ENCODE measurements around the gene RAB11FIP5.
"Not testable (repeated sequence)": the region's sequence is repeated elsewhere in the genome, so short reads cannot be mapped to it uniquely, and the experiment has no call there.

Gene RAB11FIP5

GRCh38 chr2:73112913-73113854 is at the start of gene RAB11FIP5:
TSS of gene RAB11FIP5 (minus strand) at chr2:73112948. CDS start at chr2:73112777, 171 bp downstream.
- in situ Hi-C loops (cut with MboI; ENCODE audit: low sequenced_read_pairs): no loop called here

DNA sequence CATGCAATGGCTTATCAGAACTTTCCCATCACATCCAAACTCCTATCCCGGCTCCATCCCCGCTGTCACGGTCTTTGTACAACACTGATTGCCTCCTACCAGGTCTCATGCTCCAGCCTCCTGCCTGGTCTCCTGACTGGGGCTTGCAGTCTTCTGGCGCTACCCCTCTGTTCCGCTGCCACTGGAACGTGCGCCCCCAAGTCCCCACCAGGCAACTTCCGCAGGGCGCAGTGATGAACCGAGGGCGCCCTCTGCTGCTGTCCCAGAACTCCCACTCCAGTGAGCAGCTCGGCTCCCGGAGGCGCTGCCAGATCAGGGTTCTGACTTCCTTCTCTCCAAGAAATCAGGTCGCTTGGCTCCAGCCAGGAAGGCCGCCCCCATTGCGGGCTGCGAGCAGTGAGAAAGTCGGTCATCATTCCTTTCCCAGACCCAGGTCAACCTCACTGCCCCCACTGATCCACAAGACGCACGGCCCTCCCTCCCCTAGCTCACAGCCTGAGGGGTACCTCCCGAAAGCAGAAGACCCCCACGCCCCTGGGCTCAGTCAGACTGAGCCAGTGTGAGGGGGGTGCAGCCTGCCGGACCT is 43.9 kb upstream of the RAB11FIP5 start:
- in situ Hi-C loops (cut with MboI; ENCODE audit: low sequenced_read_pairs): loop anchor here (25.0 kb wide), 1 partner anchor 269 kb away; the partner anchor contains the start of gene SPR

DNA sequence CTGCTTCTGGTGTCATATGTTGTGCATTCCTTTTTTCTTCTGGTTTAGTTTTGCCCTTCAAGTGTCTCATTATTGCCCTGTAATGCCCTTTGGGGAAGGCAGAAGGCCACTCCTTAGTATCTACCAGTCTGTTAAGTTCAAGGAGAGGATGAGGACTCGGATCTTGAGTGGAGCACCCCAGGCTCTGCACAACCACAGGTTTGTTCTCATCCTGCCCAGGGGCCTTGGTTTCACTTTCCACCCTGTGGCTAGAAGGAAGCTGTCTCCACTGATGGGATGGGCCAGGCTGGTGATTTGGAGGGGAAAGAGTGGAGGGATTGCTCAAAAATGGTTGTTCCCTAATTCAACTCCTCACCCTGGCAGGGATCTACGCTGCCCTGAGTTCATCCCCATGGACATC is 30.2 kb upstream of the RAB11FIP5 start:
- in situ Hi-C loops (cut with MboI; ENCODE audit: low sequenced_read_pairs): no loop called here

- in situ Hi-C loops (cut with MboI; ENCODE audit: low sequenced_read_pairs): no loop called here
Observed at GRCh38 chr2:73141896-73142295, 29.1 kb upstream of the RAB11FIP5 start.

GRCh38 chr2:73135236-73135635 is 22.5 kb upstream of the RAB11FIP5 start:
- in situ Hi-C loops (cut with MboI; ENCODE audit: low sequenced_read_pairs): no loop called here

DNA sequence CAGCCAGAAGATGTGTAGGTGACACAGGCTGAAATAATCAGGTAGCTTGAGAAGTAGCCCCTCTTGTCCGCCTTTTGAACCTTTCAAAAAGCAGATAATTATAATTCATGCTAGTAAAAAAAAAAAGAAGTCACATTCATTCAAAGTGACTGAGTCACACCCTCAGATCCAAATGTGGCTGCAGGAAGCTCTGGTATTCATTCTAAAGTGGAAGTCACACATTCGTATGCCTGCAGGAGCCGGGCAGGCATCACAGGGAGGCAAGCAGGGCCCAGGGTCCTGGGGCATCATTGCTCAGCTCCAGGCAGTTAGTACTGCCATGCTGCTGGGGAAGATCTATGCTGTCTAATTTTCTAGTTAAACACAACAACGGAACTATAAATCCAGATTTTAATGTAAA is 21.7 kb upstream of the RAB11FIP5 start:
- in situ Hi-C loops (cut with MboI; ENCODE audit: low sequenced_read_pairs): no loop called here

- in situ Hi-C loops (cut with MboI; ENCODE audit: low sequenced_read_pairs): no loop called here
Observed at GRCh38 chr2:73133566-73134197, 20.9 kb upstream of the RAB11FIP5 start.

DNA sequence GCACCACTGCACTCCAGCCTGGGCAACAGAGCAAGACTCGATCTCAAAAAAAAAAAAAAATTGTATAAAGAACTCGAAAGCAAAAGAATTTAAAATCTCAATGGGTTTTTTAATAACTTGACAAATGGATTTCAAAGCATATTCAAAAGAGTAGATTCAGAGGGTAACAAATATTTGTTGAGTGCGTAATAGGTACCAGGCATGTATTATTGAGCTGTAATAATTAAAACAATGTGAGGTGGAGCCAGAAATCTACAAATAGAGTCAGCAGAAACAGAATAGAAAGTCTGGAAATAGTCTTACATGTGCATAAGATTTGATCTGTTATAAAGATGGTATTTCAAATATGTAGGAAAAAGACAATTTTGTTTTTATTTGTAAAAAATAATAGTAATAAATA is 19.1 kb upstream of the RAB11FIP5 start:
- in situ Hi-C loops (cut with MboI; ENCODE audit: low sequenced_read_pairs): no loop called here

DNA sequence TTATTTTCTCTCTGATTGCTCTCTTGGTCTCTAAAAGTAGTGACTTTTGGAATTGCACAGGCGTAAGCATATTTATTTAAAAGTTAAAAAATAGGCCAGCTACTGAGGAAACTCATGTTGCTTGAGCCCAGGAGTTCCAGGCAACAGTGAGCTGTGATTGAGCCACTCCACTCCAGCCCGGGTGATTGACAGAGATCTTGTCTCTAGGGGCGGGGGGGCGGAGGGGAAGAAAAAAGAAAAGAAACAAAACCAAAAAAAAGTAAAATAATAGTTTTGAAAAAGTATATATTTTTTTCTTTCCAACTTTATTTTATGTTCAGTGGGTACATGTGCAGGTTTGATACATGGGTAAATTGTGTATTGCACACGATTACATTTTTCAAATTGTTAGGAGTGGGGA is 18.0 kb upstream of the RAB11FIP5 start:
- in situ Hi-C loops (cut with MboI; ENCODE audit: low sequenced_read_pairs): no loop called here

GRCh38 chr2:73128841-73129535 is 16.2 kb upstream of the RAB11FIP5 start:
- in situ Hi-C loops (cut with MboI; ENCODE audit: low sequenced_read_pairs): no loop called here

DNA sequence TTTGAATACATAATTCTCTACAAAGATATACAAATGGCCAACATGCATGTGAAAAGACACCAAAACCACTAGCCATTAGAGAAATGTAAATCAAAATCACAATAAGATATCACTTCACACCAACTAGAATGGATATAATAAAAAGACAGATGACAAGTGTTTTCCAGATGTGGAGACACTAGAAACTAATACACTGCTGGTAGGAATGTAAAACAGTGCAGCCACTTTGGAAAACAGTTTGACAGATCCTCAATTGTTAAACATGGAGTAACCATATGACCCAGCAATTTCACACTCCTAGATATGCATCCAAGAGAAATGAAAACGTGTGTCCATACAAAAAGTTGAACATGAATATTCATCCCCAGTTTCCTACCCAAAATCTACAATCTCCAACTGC is 9.8 kb upstream of the RAB11FIP5 start:
- in situ Hi-C loops (cut with MboI; ENCODE audit: low sequenced_read_pairs): no loop called here

DNA sequence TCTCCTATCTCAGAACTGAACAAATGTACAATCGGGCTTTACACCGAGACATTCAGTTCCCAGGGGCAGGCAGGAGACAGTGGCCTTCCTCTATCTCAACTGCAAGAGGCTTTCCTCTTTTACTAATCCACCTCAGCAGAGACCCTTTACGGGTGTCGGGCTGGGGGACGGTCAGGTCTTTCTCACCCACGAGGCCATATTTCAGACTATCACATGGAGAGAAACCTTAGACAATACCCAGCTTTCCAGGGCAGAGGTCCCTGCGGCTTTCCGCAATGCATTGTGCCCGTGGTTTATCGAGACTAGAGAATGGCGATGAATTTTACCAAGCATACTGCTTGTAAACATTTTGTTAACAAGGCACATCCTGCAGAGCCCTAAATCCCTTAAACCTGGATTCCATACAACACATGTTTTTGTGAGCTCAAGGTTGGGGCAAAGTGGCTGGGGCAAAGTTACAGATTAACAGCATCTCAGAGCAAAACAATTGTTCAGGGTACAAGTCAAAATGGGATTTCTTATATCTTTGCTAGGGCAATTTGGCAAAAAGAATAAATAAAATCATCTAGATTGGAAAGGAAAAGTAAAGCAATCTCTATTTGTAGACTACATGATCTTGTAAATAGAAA is 7.0 kb upstream of the RAB11FIP5 start:
- in situ Hi-C loops (cut with MboI; ENCODE audit: low sequenced_read_pairs): not testable (repeated sequence)

- in situ Hi-C loops (cut with MboI; ENCODE audit: low sequenced_read_pairs): no loop called here
Observed at GRCh38 chr2:73117441-73117840, 4.7 kb upstream of the RAB11FIP5 start.

DNA sequence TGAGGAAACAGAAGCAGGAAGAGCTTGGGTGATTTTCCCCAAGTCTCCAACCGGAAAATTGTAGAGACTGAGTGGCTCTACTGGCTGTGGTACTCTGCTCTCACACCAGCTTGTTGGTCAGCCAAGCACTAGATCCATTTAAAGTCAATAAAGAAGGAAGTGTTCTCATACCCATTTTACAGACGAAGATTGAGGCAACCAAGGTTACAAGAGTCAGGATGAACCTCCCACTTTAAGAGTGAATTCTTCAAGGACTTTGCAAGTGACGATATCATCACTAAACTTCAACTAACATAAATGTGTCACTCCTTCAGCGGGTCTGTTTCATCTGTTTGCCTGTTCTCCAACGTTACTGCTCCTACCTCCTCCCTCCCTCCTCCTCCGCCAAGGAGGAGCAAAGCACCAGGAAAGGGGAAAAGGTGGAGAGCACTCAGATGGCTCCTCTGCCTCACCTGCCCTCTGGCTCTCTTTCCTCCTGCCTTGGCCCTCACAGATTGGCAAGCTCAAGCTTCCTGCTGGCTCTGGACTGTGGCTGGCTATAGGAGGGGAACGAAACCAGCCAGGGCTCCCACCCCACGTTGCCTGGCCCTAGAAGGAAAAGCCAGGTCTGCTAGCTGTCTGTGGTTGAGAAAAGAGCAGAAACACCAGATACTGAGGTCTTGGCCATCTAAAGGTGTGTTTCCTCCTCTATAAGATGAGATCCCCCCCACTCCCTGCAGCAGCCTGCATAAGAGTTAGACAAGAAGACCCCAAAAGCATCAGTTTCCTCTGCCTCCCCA is 3.6 kb upstream of the RAB11FIP5 start:
- in situ Hi-C loops (cut with MboI; ENCODE audit: low sequenced_read_pairs): no loop called here

GRCh38 chr2:73114273-73114867 is 1.6 kb upstream of the RAB11FIP5 start:
- in situ Hi-C loops (cut with MboI; ENCODE audit: low sequenced_read_pairs): no loop called here

DNA sequence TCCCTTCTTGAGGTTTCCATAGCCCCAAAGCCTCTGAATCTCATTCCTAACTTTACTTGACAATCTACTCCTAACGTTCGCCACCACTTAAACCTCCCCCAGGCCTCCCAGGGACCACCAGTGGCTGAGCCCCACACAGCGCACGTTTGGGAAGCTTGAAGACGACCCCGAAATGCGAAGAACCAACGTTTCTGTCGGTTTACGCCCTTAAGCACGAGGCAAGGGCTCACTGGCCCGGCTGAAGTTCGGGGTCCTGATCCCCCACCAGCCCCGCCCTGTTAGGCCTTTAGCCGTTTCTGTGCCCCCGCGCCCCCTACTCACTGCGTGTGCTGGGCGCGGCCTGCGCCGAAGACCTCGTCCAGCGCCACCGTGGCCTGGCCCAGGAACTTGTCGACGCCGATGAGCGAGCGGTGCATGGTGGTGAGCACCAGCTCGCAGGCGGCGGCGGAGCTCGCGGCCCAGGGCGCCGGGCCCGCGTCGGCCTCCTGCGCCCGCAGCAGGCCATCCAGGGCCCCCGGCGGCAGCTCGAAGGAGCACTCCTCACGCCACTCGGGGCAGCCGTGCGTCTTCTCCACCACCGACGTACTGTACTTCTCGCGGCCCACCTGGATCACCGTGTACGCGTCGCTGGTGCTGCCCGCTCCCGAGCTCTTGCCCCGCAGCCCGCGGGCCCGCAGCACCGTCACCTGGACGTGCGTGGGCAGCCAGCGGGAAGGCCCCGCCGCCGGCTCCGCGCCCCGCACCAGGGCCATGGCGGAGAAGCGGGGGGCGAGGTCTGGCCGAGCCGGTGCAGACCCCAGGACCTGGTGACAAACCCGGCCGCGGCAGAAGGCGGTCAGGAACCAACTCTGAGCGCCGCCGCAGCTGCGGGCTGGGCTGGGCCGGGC is 479 bp downstream of the RAB11FIP5 start:
- in situ Hi-C loops (cut with MboI; ENCODE audit: low sequenced_read_pairs): no loop called here

GRCh38 chr2:73111073-73112025 is 1.4 kb downstream of the RAB11FIP5 start:
- in situ Hi-C loops (cut with MboI; ENCODE audit: low sequenced_read_pairs): no loop called here

All from HL-60/S4 treated with phorbol 12-myristate 13-acetate at 8.2 ng/mL for 4 days and 3 days (cell line).